ENCODE data around the gene IGFBP3.

GRCh38 chr7:45921381-45921698 lies 268 bp upstream of the IGFBP3 start:
- no peak for TF ChIP-seq CTCF (IDR thresholded peaks at IDR 0.05; ENCODE audit: borderline replicate concordance, extremely low read depth, low read length, poor library complexity, severe bottlenecking)
- no peak for TF ChIP-seq EZH2 (IDR thresholded peaks at IDR 0.05; ENCODE audit: borderline replicate concordance, low read depth, low read length, severe bottlenecking)
